SK-N-SH treated with all-trans-retinoic acid at 6 μM for 48 hours (cell line): ENCODE results near the gene COL9A3.

Source experiments
- CSDC2 ChIP-seq: fragments of 250-450 bp; sonication (Bioruptor Pico); IDR thresholded peaks from 2 replicates; pipeline ENCODE4 v1.5.0; 2020; ENCODE audit warnings: mild to moderate bottlenecking, moderate library complexity
- GLIS3 ChIP-seq: fragments of 250-450 bp; sonication (Bioruptor Pico); IDR thresholded peaks from 2 replicates; pipeline ENCODE4 v1.5.0; 2020; ENCODE audit warnings: mild to moderate bottlenecking, moderate library complexity
- ISL1 ChIP-seq: fragments of 250-450 bp; sonication (Bioruptor Pico); IDR thresholded peaks from 2 replicates; pipeline ENCODE4 v2.1.2; 2022; ENCODE audit warnings: mild to moderate bottlenecking, moderate library complexity
- RARB ChIP-seq: fragments of 250-450 bp; sonication (Bioruptor Pico); IDR thresholded peaks from 2 replicates; pipeline ENCODE4 v1.8.0; 2021; ENCODE audit warnings: mild to moderate bottlenecking, moderate library complexity
- TOX ChIP-seq: fragments of 250-450 bp; sonication (Bioruptor Pico); IDR thresholded peaks from 2 replicates; pipeline ENCODE4 v1.8.0; 2021; ENCODE audit warnings: mild to moderate bottlenecking, moderate library complexity, borderline replicate concordance
- ZC3H10 ChIP-seq: fragments of 250-450 bp; sonication (Bioruptor Pico); IDR thresholded peaks from 2 replicates; pipeline ENCODE4 v1.5.1; 2021; ENCODE audit warnings: mild to moderate bottlenecking, moderate library complexity
- ZNF70 ChIP-seq: fragments of 450-650 bp; formaldehyde crosslinking; IDR thresholded peaks from 2 replicates; pipeline ENCODE4 v1.5.0; 2020; ENCODE audit warnings: mild to moderate bottlenecking, moderate library complexity
- TF ChIP-seq, protein P1 (sequence below): fragments of 250-450 bp; sonication (Bioruptor Pico); IDR thresholded peaks from 2 replicates; pipeline ENCODE4 v1.5.0; 2020; ENCODE audit warnings: mild to moderate bottlenecking, moderate library complexity
- TF ChIP-seq, protein P2 (sequence below): fragments of 250-450 bp; sonication (Bioruptor Pico); IDR thresholded peaks from 2 replicates; pipeline ENCODE4 v1.5.1; 2020; ENCODE audit warnings: low read depth, mild to moderate bottlenecking, moderate library complexity
- TF ChIP-seq, protein P3 (sequence below): fragments of 250-450 bp; sonication (Bioruptor Pico); IDR thresholded peaks from 2 replicates; pipeline ENCODE4 v1.8.0; 2020; ENCODE audit warnings: mild to moderate bottlenecking, moderate library complexity, borderline replicate concordance

DNA sequence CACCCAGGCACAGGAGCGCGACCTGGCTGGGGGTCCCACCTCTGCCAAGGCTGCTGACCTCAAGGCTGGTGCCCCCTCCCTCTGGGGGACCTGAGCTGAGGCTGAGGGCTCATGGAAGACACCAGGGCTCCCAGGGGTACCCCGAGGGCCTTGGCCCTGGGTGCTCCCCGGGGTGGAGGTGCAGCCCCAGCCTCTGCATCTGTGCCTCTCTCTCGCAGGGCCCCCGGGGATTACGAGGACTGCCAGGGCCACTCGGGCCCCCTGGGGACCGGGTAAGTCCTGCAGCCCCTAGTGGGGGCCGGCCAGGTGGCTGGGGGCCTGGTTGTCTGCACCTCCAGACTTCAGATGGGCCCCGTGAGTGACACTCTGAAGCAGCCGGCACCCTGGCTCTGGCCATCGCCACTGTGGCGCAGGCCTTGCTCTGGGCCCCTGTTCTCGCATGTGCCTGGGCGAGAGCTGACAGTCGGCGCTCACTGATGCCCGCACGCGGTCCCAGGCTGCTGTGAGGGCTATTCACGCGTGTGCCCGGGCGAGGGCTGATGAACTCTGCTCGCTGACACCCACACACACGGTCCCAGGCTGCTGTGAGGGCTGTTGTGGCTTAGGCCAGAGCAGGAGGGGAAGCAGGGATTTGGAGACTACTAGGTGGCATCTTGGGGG is 9.3 kb downstream of the COL9A3 start:
- TF ChIP-seq, protein P1, sequence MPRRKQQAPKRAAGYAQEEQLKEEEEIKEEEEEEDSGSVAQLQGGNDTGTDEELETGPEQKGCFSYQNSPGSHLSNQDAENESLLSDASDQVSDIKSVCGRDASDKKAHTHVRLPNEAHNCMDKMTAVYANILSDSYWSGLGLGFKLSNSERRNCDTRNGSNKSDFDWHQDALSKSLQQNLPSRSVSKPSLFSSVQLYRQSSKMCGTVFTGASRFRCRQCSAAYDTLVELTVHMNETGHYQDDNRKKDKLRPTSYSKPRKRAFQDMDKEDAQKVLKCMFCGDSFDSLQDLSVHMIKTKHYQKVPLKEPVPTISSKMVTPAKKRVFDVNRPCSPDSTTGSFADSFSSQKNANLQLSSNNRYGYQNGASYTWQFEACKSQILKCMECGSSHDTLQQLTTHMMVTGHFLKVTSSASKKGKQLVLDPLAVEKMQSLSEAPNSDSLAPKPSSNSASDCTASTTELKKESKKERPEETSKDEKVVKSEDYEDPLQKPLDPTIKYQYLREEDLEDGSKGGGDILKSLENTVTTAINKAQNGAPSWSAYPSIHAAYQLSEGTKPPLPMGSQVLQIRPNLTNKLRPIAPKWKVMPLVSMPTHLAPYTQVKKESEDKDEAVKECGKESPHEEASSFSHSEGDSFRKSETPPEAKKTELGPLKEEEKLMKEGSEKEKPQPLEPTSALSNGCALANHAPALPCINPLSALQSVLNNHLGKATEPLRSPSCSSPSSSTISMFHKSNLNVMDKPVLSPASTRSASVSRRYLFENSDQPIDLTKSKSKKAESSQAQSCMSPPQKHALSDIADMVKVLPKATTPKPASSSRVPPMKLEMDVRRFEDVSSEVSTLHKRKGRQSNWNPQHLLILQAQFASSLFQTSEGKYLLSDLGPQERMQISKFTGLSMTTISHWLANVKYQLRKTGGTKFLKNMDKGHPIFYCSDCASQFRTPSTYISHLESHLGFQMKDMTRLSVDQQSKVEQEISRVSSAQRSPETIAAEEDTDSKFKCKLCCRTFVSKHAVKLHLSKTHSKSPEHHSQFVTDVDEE (CRISPR knock-in tag) = no peak
- TF ChIP-seq CSDC2 (CRISPR knock-in tag) (no peak), ISL1 (CRISPR knock-in tag) (no peak), ZC3H10 (CRISPR knock-in tag) (no peak), GLIS3 (CRISPR knock-in tag) (no peak), TOX (CRISPR knock-in tag) (no peak), RARB (no peak), ZNF70 (CRISPR knock-in tag) (no peak)
- TF ChIP-seq, protein P2, sequence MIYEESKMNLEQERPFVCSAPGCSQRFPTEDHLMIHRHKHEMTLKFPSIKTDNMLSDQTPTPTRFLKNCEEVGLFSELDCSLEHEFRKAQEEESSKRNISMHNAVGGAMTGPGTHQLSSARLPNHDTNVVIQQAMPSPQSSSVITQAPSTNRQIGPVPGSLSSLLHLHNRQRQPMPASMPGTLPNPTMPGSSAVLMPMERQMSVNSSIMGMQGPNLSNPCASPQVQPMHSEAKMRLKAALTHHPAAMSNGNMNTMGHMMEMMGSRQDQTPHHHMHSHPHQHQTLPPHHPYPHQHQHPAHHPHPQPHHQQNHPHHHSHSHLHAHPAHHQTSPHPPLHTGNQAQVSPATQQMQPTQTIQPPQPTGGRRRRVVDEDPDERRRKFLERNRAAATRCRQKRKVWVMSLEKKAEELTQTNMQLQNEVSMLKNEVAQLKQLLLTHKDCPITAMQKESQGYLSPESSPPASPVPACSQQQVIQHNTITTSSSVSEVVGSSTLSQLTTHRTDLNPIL = no peak
- TF ChIP-seq, protein P3, sequence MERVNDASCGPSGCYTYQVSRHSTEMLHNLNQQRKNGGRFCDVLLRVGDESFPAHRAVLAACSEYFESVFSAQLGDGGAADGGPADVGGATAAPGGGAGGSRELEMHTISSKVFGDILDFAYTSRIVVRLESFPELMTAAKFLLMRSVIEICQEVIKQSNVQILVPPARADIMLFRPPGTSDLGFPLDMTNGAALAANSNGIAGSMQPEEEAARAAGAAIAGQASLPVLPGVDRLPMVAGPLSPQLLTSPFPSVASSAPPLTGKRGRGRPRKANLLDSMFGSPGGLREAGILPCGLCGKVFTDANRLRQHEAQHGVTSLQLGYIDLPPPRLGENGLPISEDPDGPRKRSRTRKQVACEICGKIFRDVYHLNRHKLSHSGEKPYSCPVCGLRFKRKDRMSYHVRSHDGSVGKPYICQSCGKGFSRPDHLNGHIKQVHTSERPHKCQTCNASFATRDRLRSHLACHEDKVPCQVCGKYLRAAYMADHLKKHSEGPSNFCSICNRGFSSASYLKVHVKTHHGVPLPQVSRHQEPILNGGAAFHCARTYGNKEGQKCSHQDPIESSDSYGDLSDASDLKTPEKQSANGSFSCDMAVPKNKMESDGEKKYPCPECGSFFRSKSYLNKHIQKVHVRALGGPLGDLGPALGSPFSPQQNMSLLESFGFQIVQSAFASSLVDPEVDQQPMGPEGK (CRISPR knock-in tag) = no peak
